MV-4-11 (cell line): ENCODE results near the gene MTG2.

Experiments used
- DNase-seq: peaks from one replicate; lab custom pipeline; 2025; lab: John Stamatoyannopoulos, UW

The MTG2 gene

GRCh38 chr20:62235777-62236157 lies 52.9 kb downstream of the MTG2 start:
- DNase-seq = no peak

- DNase-seq = no peak
Measured at GRCh38 chr20:62236200-62236599, 53.4 kb downstream of the MTG2 start.

- DNase-seq = no peak
Measured at GRCh38 chr20:62236766-62237513, 54.1 kb downstream of the MTG2 start.

- DNase-seq = no peak
Measured at GRCh38 chr20:62237514-62237800, 54.6 kb downstream of the MTG2 start.

GRCh38 chr20:62237801-62238568 lies 55.2 kb downstream of the MTG2 start, which contains the start of gene OSBPL2:
OSBPL2 (plus strand) TSS chr20:62238521; CDS start chr20:62256185, 17,664 bp downstream.
- DNase-seq = peak; percentile 96

GRCh38 chr20:62238569-62239277 lies 55.9 kb downstream of the MTG2 start:
- no peak for DNase-seq

- DNase-seq = no peak
Measured at GRCh38 chr20:62239278-62239879, 56.6 kb downstream of the MTG2 start.

GRCh38 chr20:62240020-62240685 lies 57.3 kb downstream of the MTG2 start:
- DNase-seq = no peak

GRCh38 chr20:62241506-62241905 lies 58.7 kb downstream of the MTG2 start:
- DNase-seq = no peak

- no peak for DNase-seq
Measured at GRCh38 chr20:62242176-62242575, 59.3 kb downstream of the MTG2 start.

- DNase-seq = no peak
Measured at GRCh38 chr20:62243106-62243505, 60.3 kb downstream of the MTG2 start.

- DNase-seq = no peak
Measured at GRCh38 chr20:62243906-62244515, 61.2 kb downstream of the MTG2 start.

- no peak for DNase-seq
Measured at GRCh38 chr20:62244644-62245108, 61.8 kb downstream of the MTG2 start.

- DNase-seq = no peak
Measured at GRCh38 chr20:62245911-62246280, 63.1 kb downstream of the MTG2 start.

- DNase-seq = no peak
Measured at GRCh38 chr20:62246431-62246830, 63.6 kb downstream of the MTG2 start.

GRCh38 chr20:62246872-62247652 lies 64.2 kb downstream of the MTG2 start:
- no peak for DNase-seq

- peak; percentile 4 for DNase-seq
Measured at GRCh38 chr20:62248890-62249560, 66.2 kb downstream of the MTG2 start.

GRCh38 chr20:62252342-62252966 lies 69.6 kb downstream of the MTG2 start:
- no peak for DNase-seq
